Progenitor cell of endocrine pancreas (in vitro differentiated cells): Measurements from ENCODE around the gene APOA5. TPM values are rescaled to one million over a fixed set of nuclear protein-coding genes. Genes with fewer than 3 reads are reported as not detected.
"Not testable (repeated sequence)": the region's sequence is repeated elsewhere in the genome, so short reads cannot be mapped to it uniquely, and the experiment has no call there.

Source experiments
- DNase-seq: peaks from one replicate; pipeline ENCODE4 v3.0.0; 2021; ENCODE audit warnings: low spot score; ENCODE audit not compliant: unreplicated experiment
- H3K27ac Mint-ChIP-seq: 2 replicates; pipeline ENCODE4 v1.8.0; 2021; ENCODE audit warnings: mild to moderate bottlenecking, moderate library complexity, mixed read lengths
- H3K27me3 Mint-ChIP-seq: 2 replicates; pipeline ENCODE4 v1.8.0; 2021; ENCODE audit warnings: mixed read lengths
- H3K36me3 Mint-ChIP-seq: 2 replicates; pipeline ENCODE4 v1.8.0; 2022; ENCODE audit warnings: mixed read lengths; ENCODE audit not compliant: insufficient read depth
- H3K4me1 Mint-ChIP-seq: 2 replicates; pipeline ENCODE4 v1.8.0; 2021; ENCODE audit warnings: low read depth, mixed read lengths
- H3K4me3 Mint-ChIP-seq: 2 replicates; pipeline ENCODE4 v1.8.0; 2021; ENCODE audit warnings: low read depth, mild to moderate bottlenecking, moderate library complexity, mixed read lengths
- H3K9me3 Mint-ChIP-seq: 2 replicates; pipeline ENCODE4 v1.8.0; 2021; ENCODE audit warnings: low read depth, mixed read lengths
- total RNA-seq: library from RNA; stranded (reverse); gene quantifications from 2 replicates; pipeline ENCODE4 v1.2.1, GENCODE V29; 2021
- TF ChIP-seq, protein P1 (sequence below): fragments of 200-600 bp; sonication (generic); IDR thresholded peaks from one replicate; pipeline ENCODE4 v1.5.0; 2021; ENCODE audit warnings: antibody characterized with exemption, mild to moderate bottlenecking; ENCODE audit not compliant: unreplicated experiment

Gene APOA5
- total RNA-seq, 1 donor from 2014 or later = not detected

DNA sequence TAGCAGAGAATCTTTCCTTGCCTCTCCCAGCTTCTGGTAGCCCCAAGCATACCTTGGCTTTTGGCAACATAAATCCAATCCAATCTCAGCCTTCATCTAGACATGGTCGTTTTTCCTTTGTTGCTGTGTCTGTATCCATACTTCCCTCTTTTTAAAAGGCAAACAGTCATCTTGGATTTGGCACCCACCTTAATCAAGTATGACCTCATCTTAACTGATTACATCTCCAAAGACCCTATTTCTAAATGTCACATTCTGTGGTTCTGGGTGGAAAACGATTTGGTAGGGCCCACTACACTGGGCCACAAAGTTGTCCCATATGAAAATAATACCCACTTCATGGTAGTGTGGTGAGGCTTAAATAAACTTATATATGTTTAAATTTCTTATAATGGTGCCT, 19.7 kb downstream of the APOA5 start:
- TF ChIP-seq, protein P1, sequence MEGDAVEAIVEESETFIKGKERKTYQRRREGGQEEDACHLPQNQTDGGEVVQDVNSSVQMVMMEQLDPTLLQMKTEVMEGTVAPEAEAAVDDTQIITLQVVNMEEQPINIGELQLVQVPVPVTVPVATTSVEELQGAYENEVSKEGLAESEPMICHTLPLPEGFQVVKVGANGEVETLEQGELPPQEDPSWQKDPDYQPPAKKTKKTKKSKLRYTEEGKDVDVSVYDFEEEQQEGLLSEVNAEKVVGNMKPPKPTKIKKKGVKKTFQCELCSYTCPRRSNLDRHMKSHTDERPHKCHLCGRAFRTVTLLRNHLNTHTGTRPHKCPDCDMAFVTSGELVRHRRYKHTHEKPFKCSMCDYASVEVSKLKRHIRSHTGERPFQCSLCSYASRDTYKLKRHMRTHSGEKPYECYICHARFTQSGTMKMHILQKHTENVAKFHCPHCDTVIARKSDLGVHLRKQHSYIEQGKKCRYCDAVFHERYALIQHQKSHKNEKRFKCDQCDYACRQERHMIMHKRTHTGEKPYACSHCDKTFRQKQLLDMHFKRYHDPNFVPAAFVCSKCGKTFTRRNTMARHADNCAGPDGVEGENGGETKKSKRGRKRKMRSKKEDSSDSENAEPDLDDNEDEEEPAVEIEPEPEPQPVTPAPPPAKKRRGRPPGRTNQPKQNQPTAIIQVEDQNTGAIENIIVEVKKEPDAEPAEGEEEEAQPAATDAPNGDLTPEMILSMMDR = no peak
- Mint-ChIP-seq H3K4me3 (peak overlapping the region; percentile 97), H3K9me3 (no peaks in the 10 kb centered on the region), H3K27ac (peak overlapping the region; percentile 96), H3K4me1 (peaks cover 20% of the 10 kb centered on the region), H3K27me3 (no peaks in the 10 kb centered on the region), H3K36me3 (peaks cover 12% of the 10 kb centered on the region)
- no peak for DNase-seq

DNA sequence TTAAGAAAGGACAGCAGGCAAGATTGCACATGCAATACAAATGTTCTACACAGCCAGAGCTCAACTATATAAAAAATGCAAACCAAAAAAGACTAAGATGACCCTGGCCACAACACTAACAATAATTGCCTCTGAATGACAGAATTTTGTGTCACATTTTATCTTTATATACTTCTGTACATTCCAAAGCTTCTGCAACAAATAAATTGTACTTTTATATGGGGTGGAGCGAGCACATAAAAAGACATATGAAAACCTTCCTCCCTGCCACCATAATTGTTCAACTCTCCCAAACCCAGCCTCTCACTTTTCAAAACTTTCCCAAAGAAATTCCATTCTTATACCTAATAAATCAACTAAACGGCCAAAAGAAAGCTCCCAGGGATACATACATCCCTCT, 29.5 kb downstream of the APOA5 start:
- H3K36me3 Mint-ChIP-seq = peaks cover 22% of the 10 kb centered on the region

DNA sequence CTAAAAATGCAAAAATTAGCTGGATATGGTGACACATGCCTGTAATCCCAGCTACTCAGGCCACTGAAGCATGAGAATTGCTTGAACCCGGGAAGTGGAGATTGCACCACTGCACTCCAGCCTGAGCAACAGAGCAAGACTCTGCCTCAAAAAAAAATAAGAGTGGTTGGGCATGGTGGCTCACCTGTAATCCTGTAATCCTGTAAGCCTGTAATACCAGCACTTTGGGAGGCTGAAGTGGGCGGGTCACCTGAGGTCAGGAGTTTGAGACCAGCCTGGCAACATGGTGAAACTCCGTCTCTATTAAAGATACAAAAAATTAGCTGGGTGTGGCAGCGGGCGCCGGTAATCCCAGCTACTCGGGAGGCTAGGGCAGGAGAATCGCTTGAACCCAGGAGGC, 35.6 kb downstream of the APOA5 start:
- not testable (repeated sequence) for H3K27ac Mint-ChIP-seq, H3K27me3 Mint-ChIP-seq, H3K4me3 Mint-ChIP-seq, H3K4me1 Mint-ChIP-seq, H3K9me3 Mint-ChIP-seq, DNase-seq
- H3K36me3 Mint-ChIP-seq = peaks cover 22% of the 10 kb centered on the region

More for the DNA sequence above, 29.5 kb downstream of the APOA5 start:
- TF ChIP-seq, protein P1 = no peak
- Mint-ChIP-seq H3K4me3 (no peak overlapping the region), H3K27ac (no peak overlapping the region), H3K27me3 (no peaks in the 10 kb centered on the region), H3K4me1 (no peaks in the 10 kb centered on the region), H3K9me3 (no peaks in the 10 kb centered on the region)
- no peak for DNase-seq

DNA sequence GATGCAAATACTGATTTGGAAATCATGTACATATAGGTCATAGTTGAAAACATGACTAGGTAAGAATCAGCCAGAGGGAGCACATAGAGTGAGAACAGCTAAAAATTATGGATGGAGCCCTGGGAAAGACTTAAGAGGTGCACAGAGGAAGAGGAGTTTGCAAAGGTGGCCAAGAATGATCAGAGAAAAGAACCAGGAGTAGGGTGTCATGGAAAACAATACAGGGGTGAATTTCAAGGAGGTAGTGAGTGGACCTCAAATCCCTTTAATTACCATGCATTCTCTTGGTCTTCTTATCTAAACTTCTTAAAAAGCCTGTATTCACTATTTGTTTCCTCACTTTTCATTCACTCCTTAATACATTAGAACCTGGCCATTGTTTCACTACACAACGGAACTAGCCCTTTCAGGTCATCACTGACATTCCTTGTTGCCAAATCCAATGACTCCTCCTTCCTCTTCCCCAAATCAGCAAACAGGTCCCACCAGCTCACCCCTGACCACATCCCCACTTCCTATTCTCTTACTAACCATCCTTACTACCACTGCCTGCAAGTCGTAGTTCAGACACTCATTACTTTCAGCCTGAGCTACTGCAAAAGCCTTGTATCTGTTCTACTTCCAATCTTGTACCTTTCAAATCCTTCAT, 41.5 kb downstream of the APOA5 start:
- Mint-ChIP-seq H3K27me3 (no peaks in the 10 kb centered on the region), H3K27ac (no peak overlapping the region), H3K4me1 (no peaks in the 10 kb centered on the region), H3K4me3 (no peak overlapping the region), H3K36me3 (peaks cover 17% of the 10 kb centered on the region), H3K9me3 (no peaks in the 10 kb centered on the region)
- TF ChIP-seq, protein P1 = no peak
- no peak for DNase-seq

DNA sequence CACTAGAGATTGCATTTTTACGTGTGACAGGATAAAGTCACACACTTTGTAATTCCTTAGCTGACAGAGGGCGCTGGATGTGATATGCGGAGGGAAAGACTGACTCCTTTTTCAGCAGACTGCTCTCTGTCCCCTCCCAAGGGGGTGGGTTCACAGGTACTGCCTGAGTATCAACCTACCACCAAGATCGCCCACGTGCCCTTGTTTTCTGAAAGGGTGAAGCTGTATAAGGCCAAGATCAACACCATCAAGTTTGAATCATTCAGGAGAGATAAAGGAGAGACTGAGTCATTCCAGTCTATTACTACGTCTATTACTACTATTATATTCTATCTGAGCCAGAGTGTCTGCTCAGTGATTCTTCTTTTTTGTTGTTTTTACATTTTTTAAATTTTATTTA, 49.6 kb downstream of the APOA5 start:
- Mint-ChIP-seq H3K4me1 (no peaks in the 10 kb centered on the region), H3K27me3 (no peaks in the 10 kb centered on the region), H3K4me3 (no peak overlapping the region), H3K9me3 (no peaks in the 10 kb centered on the region), H3K36me3 (peaks cover 5% of the 10 kb centered on the region), H3K27ac (no peak overlapping the region)
- DNase-seq = no peak
- TF ChIP-seq, protein P1 = no peak

DNA sequence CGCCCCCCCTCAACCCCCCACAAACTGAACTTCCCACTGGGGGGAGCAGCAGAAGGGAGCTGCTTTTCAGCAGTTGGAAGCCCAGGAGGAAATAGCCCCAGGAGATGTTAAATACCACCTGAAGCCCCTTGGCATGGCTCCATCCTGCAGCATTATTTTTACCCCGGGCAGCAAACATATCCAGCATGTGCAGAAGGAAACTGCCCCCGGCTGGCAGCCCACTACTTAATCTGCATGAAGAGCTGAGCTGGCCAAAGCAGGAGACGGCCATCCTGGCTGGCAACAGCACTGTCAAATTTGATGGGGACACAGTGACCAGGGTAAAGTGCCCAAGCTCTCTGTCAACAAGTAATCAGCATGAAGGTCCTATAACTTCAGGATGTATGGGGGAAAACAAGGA, 50.9 kb downstream of the APOA5 start:
- Mint-ChIP-seq H3K27me3 (no peaks in the 10 kb centered on the region), H3K9me3 (no peaks in the 10 kb centered on the region), H3K36me3 (peaks cover 2% of the 10 kb centered on the region)

More for the DNA sequence above, 50.9 kb downstream of the APOA5 start:
- H3K4me1 Mint-ChIP-seq = no peaks in the 10 kb centered on the region
- no peak for DNase-seq
- TF ChIP-seq, protein P1 = no peak
- no peak overlapping the region for H3K27ac Mint-ChIP-seq
- H3K4me3 Mint-ChIP-seq = no peak overlapping the region
